ENCODE measurements around the gene LITAF. TPM values are rescaled to one million over a fixed set of nuclear protein-coding genes. Genes with fewer than 3 reads are reported as not detected.
A peak's percentile ranks its signal among the peaks of the same experiment; 100 is the strongest.
"Not testable (repeated sequence)": the region's sequence is repeated elsewhere in the genome, so short reads cannot be mapped to it uniquely, and the experiment has no call there.

Gene LITAF
- total RNA-seq, 1 experiment from 2014 or later, result 95.0 TPM

- DNase-seq (ENCODE audit: low read depth), result no peak
Measured at GRCh38 chr16:11621539-11621919, 34.8 kb upstream of the LITAF start.

DNA sequence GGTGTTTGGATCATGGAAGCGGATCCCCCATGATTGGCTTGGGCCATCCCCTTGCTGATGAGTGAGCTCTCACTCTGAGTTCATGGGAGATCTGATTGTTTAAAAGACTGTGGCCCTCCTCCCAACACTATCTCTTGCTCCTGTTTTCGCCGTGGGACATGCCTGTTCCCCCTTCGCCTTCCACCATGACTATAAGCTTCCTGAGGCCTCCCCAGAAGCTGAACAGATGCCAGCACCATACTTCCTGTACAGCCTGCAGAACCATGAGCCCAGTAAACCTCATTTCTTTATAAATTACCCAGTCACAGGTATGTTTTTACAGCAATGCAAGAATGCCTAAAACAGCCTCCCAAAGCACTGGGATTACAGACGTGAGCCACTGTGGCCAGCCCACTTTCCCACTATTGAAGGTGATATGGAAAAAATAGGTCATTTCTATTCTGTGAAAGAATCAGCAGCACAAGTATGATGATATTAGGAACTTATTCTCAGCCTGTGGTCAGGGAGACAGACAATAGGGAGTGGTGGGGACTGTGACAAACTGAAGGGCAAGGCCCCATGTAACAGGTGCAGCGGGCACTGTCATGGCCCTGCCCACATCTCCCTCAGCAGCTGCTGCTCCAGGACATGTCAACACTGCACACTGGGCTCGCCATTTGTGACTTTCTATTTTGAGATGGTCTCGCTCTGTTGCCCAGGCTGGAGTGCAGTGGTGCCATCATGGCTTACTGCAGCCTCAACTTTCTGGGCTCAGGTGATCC is 33.7 kb upstream of the LITAF start:
- DNase-seq (ENCODE audit: low read depth), result no peak

DNA sequence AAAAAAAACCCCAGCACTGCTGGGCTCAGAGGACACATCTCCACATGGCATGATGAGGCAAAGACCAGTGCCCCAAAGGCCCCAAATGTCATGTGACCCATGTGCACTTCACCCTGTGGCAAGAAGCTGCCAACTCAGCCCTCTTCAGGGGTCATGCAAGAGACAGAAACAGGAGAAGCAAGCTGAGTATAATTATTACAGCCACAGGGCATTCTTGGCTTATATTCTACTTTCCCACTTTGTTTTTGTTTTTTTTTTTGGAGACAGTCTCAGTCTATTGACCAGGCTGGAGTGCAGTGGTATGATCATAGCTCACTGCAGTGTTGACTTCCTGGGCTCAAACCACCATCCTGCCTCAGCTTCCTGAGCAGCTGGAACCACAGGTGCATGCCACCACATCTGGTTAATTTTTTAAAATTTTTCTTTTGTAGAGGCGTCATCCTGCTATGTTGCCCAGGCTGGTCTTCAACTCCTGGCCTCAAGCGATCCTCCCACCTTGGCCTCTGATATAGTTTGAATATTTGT is 32.7 kb upstream of the LITAF start:
- peak; percentile 75 for DNase-seq (ENCODE audit: low read depth)

GRCh38 chr16:11618107-11618717 is 31.5 kb upstream of the LITAF start:
- DNase-seq (ENCODE audit: low read depth), result no peak

- peak; percentile 67 for DNase-seq (ENCODE audit: low read depth)
Measured at GRCh38 chr16:11615748-11616447, 29.2 kb upstream of the LITAF start.

GRCh38 chr16:11614587-11615175 is 28.0 kb upstream of the LITAF start:
- DNase-seq (ENCODE audit: low read depth), result peak; percentile 59

GRCh38 chr16:11613381-11614303 is 26.9 kb upstream of the LITAF start:
- peak; percentile 36 for DNase-seq (ENCODE audit: low read depth)

DNA sequence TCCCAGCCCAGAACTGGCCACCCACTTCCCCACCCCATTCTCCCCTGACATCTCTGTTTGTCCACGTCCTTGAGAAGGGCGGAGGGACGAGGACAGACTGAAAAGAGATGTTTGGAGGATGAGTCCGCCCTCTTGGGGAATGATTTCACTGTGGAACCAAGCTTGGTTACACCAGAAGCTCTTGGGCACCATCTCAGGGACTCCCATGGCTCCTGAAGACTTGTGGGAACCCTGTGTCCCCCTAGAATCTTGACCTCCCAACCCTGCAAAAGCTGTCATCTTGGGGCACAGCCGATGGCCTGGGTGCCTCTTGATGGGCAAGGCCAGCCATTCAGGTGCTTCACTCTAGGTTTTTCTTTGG is 25.9 kb upstream of the LITAF start:
- DNase-seq (ENCODE audit: low read depth), result no peak

DNA sequence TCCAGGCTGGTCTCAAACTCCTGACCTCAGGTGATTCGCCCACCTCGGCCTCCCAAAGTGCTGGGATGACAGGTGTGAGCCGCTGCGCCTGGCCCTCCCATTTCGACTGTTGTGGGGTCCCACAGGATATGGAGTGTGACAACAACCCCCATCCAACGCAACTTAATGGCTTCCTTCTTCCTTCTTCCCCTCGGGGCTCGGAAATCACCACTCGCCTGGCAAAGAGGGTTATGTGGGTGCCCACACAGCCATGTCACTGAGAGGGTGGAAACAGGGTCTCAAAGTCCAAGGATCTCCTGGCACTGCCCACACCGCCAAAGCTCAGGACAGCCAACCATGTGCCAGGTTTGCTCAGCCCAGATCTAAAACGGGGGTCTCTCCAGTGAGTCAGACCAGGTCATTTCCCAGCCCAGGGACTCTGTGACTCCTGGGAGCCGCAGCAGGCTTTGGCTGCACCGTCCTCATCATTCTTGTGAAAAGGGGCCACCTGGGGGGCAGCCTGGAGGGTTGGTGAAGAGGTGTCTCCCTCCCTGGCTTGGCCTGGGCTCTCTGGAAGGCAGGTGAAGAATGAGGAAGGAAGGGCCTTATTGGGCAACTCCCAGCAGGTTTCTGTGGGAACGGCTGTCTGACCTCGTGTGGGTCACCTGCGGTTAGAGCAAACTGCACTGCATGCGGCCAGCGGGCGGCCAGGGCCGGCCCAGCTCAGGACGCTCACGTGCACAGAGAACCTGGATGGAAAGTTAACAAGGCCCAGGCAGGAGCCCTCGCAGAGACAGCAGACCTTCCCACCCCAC is 25.3 kb upstream of the LITAF start:
- peak; percentile 83 for DNase-seq (ENCODE audit: low read depth)

GRCh38 chr16:11610580-11610979 is 23.9 kb upstream of the LITAF start:
- no peak for DNase-seq (ENCODE audit: low read depth)

DNA sequence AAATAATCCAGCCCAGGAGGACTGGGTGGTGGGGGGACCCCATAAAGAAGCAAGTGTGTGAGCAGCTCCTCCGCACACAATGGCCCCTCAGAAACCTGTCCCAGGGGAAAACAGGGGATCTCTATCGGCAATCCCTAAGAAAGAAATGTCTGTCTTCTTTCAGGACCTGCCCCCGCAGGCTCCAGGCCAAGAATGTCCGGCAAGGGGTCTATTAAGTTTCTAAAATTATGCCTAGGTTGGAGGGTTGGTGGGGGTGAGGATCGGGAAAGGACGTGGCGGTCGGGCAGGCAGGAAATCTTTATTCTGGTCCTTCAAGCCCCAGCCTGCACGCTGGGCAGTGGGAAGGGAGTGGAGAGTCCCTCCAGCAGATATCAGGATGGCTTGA is 23.4 kb upstream of the LITAF start:
- no peak for DNase-seq (ENCODE audit: low read depth)

DNA sequence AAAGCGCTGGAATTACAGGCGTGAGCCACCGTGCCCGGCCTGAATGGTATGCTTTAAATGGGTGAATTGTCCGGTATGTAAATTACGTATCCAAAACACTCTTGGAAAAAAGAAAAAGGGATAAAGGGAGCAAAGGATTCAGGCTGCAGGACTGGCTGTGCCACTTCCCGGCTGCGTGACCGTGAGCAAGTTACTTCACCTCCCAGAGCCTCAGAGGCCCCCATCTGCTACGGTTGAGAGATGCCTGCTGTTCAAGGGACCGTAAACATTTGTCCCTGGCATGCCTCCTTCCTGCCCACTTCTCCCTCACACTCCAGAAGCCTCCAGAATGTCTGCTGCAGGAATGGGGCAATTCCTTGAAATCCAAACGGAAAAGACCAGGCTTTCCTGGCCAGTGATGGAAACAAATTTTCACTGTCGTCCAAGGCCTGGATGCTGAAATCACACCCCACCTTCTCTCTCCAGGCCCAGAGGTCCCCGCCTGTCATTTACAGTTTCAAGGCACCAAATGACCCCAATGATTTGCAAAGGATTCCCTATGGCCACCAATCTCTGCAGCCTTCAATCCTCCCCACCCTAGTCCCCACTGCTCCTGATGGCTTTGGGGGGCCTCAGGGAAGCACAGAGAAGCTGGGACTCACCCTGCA is 22.9 kb upstream of the LITAF start:
- peak; percentile 90 for DNase-seq (ENCODE audit: low read depth)

GRCh38 chr16:11605891-11606290 is 19.2 kb upstream of the LITAF start:
- no peak for DNase-seq (ENCODE audit: low read depth)

DNA sequence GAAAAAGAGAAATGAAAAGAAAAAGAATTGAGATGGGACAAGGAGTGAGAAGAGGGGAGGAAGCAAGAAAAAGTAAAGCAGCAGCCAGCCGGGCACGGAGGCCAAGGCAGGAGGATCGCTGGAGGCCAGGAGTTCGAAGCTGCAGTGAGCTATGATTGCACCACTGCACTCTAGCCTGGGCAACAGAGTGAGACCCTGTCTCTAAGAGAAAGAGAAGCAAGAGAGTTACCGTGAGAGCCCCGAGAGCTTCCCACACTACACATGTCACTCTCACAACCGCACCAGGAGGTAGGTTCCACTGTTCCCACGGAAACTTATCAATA is 18.8 kb upstream of the LITAF start:
- no peak for DNase-seq (ENCODE audit: low read depth)

DNA sequence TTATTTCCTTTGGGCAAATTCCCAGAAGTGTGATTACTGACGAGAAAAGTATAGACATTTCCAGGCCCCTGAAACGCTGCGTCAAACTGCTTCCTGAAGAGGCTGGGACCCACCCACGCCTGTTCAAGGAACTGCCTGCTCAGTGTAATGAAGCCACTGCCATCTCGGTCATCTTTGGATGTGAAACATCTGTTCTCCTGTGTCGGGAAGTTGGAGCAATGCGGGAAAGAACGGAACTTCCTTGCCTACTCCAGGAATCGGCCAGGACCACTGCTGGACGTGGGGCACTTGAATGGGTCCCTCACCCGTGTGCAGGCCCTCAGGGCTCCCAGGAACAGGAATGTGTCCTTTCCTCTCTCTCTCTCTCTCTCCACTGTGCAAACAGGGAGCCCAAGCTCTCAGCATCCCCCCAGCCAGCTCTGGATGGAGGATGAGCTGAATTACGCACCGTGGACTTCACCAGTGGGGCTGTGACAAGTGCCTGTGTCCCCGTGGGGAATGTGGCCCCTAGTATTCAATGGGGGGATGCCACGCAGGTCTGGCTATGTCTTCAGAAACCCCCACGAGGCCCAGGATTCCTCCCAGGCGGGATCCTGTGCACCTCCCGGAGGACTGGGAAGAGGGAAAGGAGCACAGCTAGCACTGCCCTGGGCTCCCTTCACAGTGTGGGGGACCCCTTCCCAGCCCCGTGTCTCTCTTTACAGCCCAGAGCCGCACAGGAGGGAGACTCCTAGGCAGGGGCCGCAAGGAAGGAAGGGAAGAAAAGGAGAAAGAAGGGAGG is 18.3 kb upstream of the LITAF start:
- no peak for DNase-seq (ENCODE audit: low read depth)

- DNase-seq (ENCODE audit: low read depth), result not testable (repeated sequence)
Measured at GRCh38 chr16:11604296-11604695, 17.6 kb upstream of the LITAF start.

- no peak for DNase-seq (ENCODE audit: low read depth)
Measured at GRCh38 chr16:11603331-11603750, 16.6 kb upstream of the LITAF start.

- DNase-seq (ENCODE audit: low read depth), result no peak
Measured at GRCh38 chr16:11602321-11602720, 15.6 kb upstream of the LITAF start.

GRCh38 chr16:11601911-11602310 is 15.2 kb upstream of the LITAF start:
- no peak for DNase-seq (ENCODE audit: low read depth)
